ENCODE results near the gene BAK1. TPM values are rescaled to one million over a fixed set of nuclear protein-coding genes. Genes with fewer than 3 reads are reported as not detected.

Gene BAK1
- total and polyA plus RNA-seq, 2 of the 4 experiments (the other 2 are of a cell fraction): 12.0 to 19.0 TPM

DNA sequence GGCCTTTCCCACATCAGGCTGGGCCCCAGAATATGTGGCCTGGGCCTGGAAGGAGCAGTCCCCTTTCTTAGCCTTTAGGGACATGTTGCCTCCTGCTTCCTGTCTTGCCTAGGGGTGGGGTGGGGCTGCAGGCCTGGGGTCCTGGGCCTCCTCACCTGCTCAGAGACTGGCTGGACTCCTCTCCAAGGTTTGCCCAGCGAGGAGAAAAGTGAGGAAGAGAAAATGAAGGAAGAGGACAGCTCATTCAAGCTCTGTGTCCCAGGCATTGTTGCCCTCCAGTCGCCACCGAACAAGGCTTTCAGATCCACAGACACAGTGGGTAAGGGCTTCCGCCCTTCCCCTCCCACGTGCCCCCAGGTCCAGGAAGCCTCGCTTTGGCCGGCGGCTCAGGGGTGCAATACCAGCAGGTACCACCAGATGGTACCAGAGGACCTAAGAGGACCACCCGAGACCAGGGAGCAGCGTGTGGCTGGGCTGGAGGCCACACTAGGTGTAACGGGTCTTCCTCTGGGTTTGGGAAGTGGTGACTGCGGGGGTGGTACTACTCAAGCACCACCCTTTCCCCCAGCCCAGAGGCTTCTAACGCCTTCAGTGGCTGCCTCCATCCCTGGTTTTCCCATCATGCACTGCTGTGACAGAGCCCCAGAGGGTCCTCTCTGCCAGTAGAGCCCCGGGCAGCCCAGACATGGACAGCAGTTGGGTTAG lies 5.5 kb upstream of the BAK1 start:
- Histone ChIP-seq H3K4me3 (ENCODE audit: insufficient read depth, low read depth, low read length) (peak overlapping the region; percentile 3; the same call in 1 of the 2 replicates), H3K4me2 (ENCODE audit: low read depth, low read length) (peak overlapping the region; percentile 59), H2AFZ (replicated peaks; ENCODE audit: low read length, poor library complexity) (peak overlapping the region; percentile 95), H2BK15ac (ENCODE audit: low read depth, low read length) (0 out of 3 replicates have a peak overlapping the region, but pooled peaks have one; percentile 42), H2BK120ac (ENCODE audit: low read depth, low read length) (peak overlapping the region; percentile 51), H4K8ac (ENCODE audit: low read depth in 2 of 2, low read length in 2 of 2) (peak overlapping the region in 1 of 2 experiments; percentile 96; a peak in 2 of 4 replicates), H2BK5ac (ENCODE audit: low read depth, low read length, poor library complexity, severe bottlenecking) (no peak overlapping the region), H3K14ac (replicated peaks; ENCODE audit: low read depth, low read length) (no peak overlapping the region), H3K18ac (ENCODE audit: low read depth, low read length) (no peak overlapping the region), H3K56ac (ENCODE audit: extremely low read depth, insufficient read depth, low read length) (no peak overlapping the region), H2BK20ac (ENCODE audit: low read depth, low read length) (no peak overlapping the region), H2AK5ac (ENCODE audit: low read depth, low read length) (peak overlapping the region; percentile 65; the same call in 1 of the 2 replicates), H3K9me3 (ENCODE audit: control insufficient read depth, insufficient read depth, low read length) (no peaks in the 10 kb centered on the region), H4K20me1 (ENCODE audit: insufficient read depth, low read length) (no peaks in the 10 kb centered on the region), H3K23ac (ENCODE audit: low read depth, low read length) (no peak overlapping the region), H3K4ac (ENCODE audit: low read depth, low read length) (peak overlapping the region; percentile 57; the same call in 1 of the 2 replicates), H3K27me3 (ENCODE audit: control insufficient read depth, insufficient read depth, low read length) (no peaks in the 10 kb centered on the region), H3K9ac (ENCODE audit: low read depth, low read length) (no peak overlapping the region), H3K4me1 (ENCODE audit: control insufficient read depth, insufficient read depth, low read length) (peaks cover 9% of the 10 kb centered on the region), H3K79me1 (ENCODE audit: low read depth in 1 of 2, low read length in 2 of 2) (no peaks in the 10 kb centered on the region), H3K36me3 (ENCODE audit: control insufficient read depth, insufficient read depth, low read length) (no peaks in the 10 kb centered on the region), H4K5ac (ENCODE audit: low read depth, low read length) (peak overlapping the region; percentile 38; the same call in 1 of the 2 replicates), H2AK9ac (replicated peaks; ENCODE audit: low read depth, low read length, poor library complexity) (peak overlapping the region; percentile 88), H3K9me1 (ENCODE audit: insufficient read depth, low read length) (peaks cover 8% of the 10 kb centered on the region), H4K91ac (ENCODE audit: insufficient read depth, low read depth, low read length) (peak overlapping the region; percentile 31; the same call in 1 of the 2 replicates), H3K27ac (ENCODE audit: insufficient read depth, low read length) (no peak overlapping the region)
- DNase-seq: peak; percentile 55
- CTCF ChIA-PET: no interaction called here
- dilution Hi-C loops (cut with HindIII; ENCODE audit: low sequenced_read_pairs, unreplicated experiment) (no loop called here), in situ Hi-C loops (cut with MboI; ENCODE audit: low sequenced_read_pairs) (loop anchor here (5.0 to 10.0 kb wide), 3 partner anchors 117 to 569 kb away; no protein-coding TSS in a partner anchor), intact Hi-C loops (cut with micrococcal nuclease) (loop anchor here (1.0 to 5.0 kb wide), 3 partner anchors 115 to 437 kb away; no protein-coding TSS in a partner anchor)
- POLR2A ChIA-PET (ENCODE audit: unreplicated experiment): no interaction called here
- no CpG with 5 or more reads among the region's 14 CpGs for WGBS, 2 experiments (ENCODE audit: extremely low coverage in 2 of 2, insufficient read length in 1 of 2)
- TF ChIP-seq RAD21 (IDR thresholded peaks at IDR 0.05; ENCODE audit: low read length) (peak; percentile 92), CHD1 (IDR thresholded peaks at IDR 0.05; ENCODE audit: low read depth, low read length) (no peak), CTCF (conservative IDR thresholded peaks at IDR 0.05; ENCODE audit: low read depth, low read length) (peak; percentile 92), CEBPB (IDR thresholded peaks at IDR 0.05; ENCODE audit: low read depth, low read length) (no peak), USF2 (IDR thresholded peaks at IDR 0.05; ENCODE audit: low read depth, low read length) (peak; percentile 78), RCOR1 (IDR thresholded peaks at IDR 0.05; ENCODE audit: insufficient replicate concordance, low read length) (no peak), SMC3 (IDR thresholded peaks at IDR 0.05; ENCODE audit: low read depth, low read length) (peak; percentile 81), MAZ (IDR thresholded peaks at IDR 0.05; ENCODE audit: borderline replicate concordance, low read depth, low read length) (0 out of 2 replicates have a peak, but pooled peaks have one; percentile 13)
- no TSS peak for BruUV-seq (replicated peaks)
- peak; percentile 84 for ATAC-seq (ENCODE audit: low read depth)
